DND-41 (cell line): ENCODE data around the gene ZNF202.

Experiments
- ATAC-seq: fragments of 200-7000 bp; cut with Tn5 transposase; 3 replicates; pipeline ENCODE4 v1.9.1; 2021; ENCODE audit warnings: low read depth; ENCODE audit not compliant: insufficient read depth
- DNase-seq: peaks from one replicate; pipeline ENCODE4 v3.0.0-alpha.2; 2020
- H2AFZ ChIP-seq: 2 replicates; pipeline ENCODE4 v1.6.0; 2012; ENCODE audit warnings: low read depth, low read length
- H3K27ac ChIP-seq: 2 replicates; pipeline ENCODE4 v1.5.1; 2012; ENCODE audit warnings: low read length, inconsistent platforms
- H3K27me3 ChIP-seq: fragments of 200-600 bp; sonication (generic); 2 replicates; pipeline ENCODE4 v1.6.0; 2012; ENCODE audit warnings: low read length, mild to moderate bottlenecking, inconsistent platforms; ENCODE audit not compliant: insufficient read depth, poor library complexity
- H3K36me3 ChIP-seq: 2 replicates; pipeline ENCODE4 v1.5.1; 2012; ENCODE audit warnings: low read length, inconsistent platforms; ENCODE audit not compliant: insufficient read depth
- H3K4me1 ChIP-seq: 2 replicates; pipeline ENCODE4 v1.5.1; 2012; ENCODE audit warnings: mild to moderate bottlenecking, low read length; ENCODE audit not compliant: insufficient read depth
- H3K4me2 ChIP-seq: 2 replicates; pipeline ENCODE4 v1.6.0; 2012; ENCODE audit warnings: mild to moderate bottlenecking, moderate library complexity, low read length, inconsistent platforms; ENCODE audit not compliant: insufficient read depth
- H3K4me3 ChIP-seq, 2 experiments: fragments of 200-600 bp in 1 of 2; shearing (Covaris generic) in 1 of 2; 2 replicates each; pipeline ENCODE4 v1.5.1; 2012 to 2016; ENCODE audit warnings: inconsistent platforms in 2 of 2, low read length in 2 of 2, mild to moderate bottlenecking in 2 of 2, low read depth in 1 of 2, moderate library complexity in 1 of 2
- H3K79me2 ChIP-seq: 2 replicates; pipeline ENCODE4 v1.6.0; 2012; ENCODE audit warnings: low read length, inconsistent platforms; ENCODE audit not compliant: insufficient read depth
- H3K9ac ChIP-seq: 2 replicates; pipeline ENCODE4 v1.6.0; 2012; ENCODE audit warnings: low read depth, mild to moderate bottlenecking, inconsistent platforms, low read length, moderate library complexity
- H3K9me3 ChIP-seq: 2 replicates; pipeline ENCODE4 v1.5.1; 2012; ENCODE audit warnings: low read length, moderate library complexity, mild to moderate bottlenecking, inconsistent platforms; ENCODE audit not compliant: insufficient read depth, severe bottlenecking
- H4K20me1 ChIP-seq: 2 replicates; pipeline ENCODE4 v1.6.0; 2012; ENCODE audit warnings: low read length; ENCODE audit not compliant: insufficient read depth
- CTCF ChIP-seq: IDR thresholded peaks from 2 replicates; pipeline ENCODE4 v1.5.1; 2012; ENCODE audit warnings: borderline replicate concordance, low read length, moderate library complexity, mild to moderate bottlenecking; ENCODE audit not compliant: poor library complexity, severe bottlenecking; ENCODE audit errors: extremely low read depth
- EZH2 ChIP-seq: IDR thresholded peaks from 3 replicates; pipeline ENCODE4 v1.6.1; 2012; ENCODE audit warnings: borderline replicate concordance, low read depth, mild to moderate bottlenecking, moderate library complexity, low read length, inconsistent platforms; ENCODE audit not compliant: severe bottlenecking

The ZNF202 gene

DNA sequence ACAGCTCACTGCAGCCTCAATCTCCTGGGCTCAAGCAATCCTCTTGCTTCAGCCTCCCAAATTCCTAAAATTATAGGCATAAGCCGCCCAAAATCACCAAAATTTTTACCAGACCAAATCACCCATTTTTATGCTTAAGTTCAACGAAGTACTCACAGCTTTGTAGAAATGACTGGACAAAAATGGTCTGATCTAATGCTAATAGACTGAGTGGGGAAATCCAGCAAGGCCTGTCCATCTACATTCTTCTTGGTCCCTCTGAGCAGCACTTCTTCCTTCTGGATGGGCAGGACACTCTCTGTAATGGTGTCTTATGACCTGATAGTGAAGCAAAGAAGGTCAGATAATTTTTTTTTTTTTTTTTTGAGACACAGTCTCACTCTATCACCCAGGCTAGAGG is 31.6 kb upstream of the ZNF202 start:
- no peaks in the 10 kb centered on the region for H3K9me3 ChIP-seq
- no peaks in the 10 kb centered on the region for H3K36me3 ChIP-seq
- no peak for TF ChIP-seq EZH2
- TF ChIP-seq CTCF = no peak
- H3K79me2 ChIP-seq = no peaks in the 10 kb centered on the region
- H3K27ac ChIP-seq = no peak overlapping the region
- DNase-seq = no peak
- no peaks in the 10 kb centered on the region for H3K4me1 ChIP-seq
- H2AFZ ChIP-seq = no peak overlapping the region
- H3K27me3 ChIP-seq = no peaks in the 10 kb centered on the region
- H3K9ac ChIP-seq = no peak overlapping the region
- no peaks in the 10 kb centered on the region for H4K20me1 ChIP-seq
- H3K4me3 ChIP-seq = no peak overlapping the region
- H3K4me2 ChIP-seq = no peak overlapping the region
- ATAC-seq = no peak

GRCh38 chr11:123771664-123772063 is 30.2 kb upstream of the ZNF202 start:
- H3K36me3 ChIP-seq = no peaks in the 10 kb centered on the region
- no peaks in the 10 kb centered on the region for H4K20me1 ChIP-seq
- no peak overlapping the region for H3K27ac ChIP-seq
- H3K9ac ChIP-seq = no peak overlapping the region
- H3K4me2 ChIP-seq = no peak overlapping the region
- H3K4me1 ChIP-seq = no peaks in the 10 kb centered on the region
- H3K9me3 ChIP-seq = no peaks in the 10 kb centered on the region
- TF ChIP-seq EZH2 (no peak), CTCF (no peak)
- no peaks in the 10 kb centered on the region for H3K79me2 ChIP-seq
- DNase-seq = no peak
- no peak overlapping the region for H2AFZ ChIP-seq
- no peak for ATAC-seq
- H3K4me3 ChIP-seq = no peak overlapping the region
- H3K27me3 ChIP-seq = no peaks in the 10 kb centered on the region

DNA sequence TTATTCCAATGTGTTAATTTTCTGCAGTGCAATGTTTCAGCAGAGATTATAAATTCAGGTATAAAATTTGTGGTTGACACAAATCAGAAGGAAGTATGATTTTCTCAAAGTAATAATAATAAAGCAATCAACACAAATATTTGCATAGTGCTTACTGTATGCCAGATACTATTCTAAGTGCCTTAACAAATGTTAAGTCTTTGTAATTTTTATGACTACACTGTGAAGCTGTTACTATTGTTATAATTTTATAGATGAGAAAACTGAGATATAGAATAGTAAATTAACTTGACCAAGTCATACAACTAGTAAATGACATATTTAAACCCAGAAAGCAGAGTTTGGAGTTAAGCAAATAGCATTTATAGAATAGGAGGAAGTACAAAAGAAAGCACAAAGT is 29.3 kb upstream of the ZNF202 start:
- Histone ChIP-seq H3K36me3 (no peaks in the 10 kb centered on the region), H3K27me3 (no peaks in the 10 kb centered on the region)
- ATAC-seq = no peak

More for the DNA sequence above, 29.3 kb upstream of the ZNF202 start:
- Histone ChIP-seq H3K4me3 (no peak overlapping the region), H2AFZ (no peak overlapping the region), H4K20me1 (no peaks in the 10 kb centered on the region), H3K27ac (no peak overlapping the region), H3K9me3 (no peaks in the 10 kb centered on the region), H3K9ac (no peak overlapping the region), H3K79me2 (no peaks in the 10 kb centered on the region), H3K4me2 (no peak overlapping the region), H3K4me1 (no peaks in the 10 kb centered on the region)
- DNase-seq = no peak
- TF ChIP-seq EZH2 = no peak
- no peak for TF ChIP-seq CTCF
